HepG2 (cell line): ENCODE measurements around the gene DDX4. TPM values are rescaled to one million over a fixed set of nuclear protein-coding genes. Genes with fewer than 3 reads are reported as not detected.

ENCODE experiments used
- polyA plus RNA-seq, 8 experiments: library from polyadenylated mRNA; depleted of rRNA in 3 of 8; stranded (reverse) in 7 of 8; unstranded in 1 of 8; fragments of >200 nt; fragmentation: Illumina TruSeq in 4 of 8; extraction: Trizol in 4 of 8; gene quantifications; 2 replicates each; pipeline versions ENCODE4 v1.2.1 to v1.2.3, GENCODE V29; 2011 to 2016; ENCODE audit warnings: low read depth in 4 of 8, missing spikeins in 1 of 8, mixed read lengths in 1 of 8; ENCODE audit not compliant: insufficient read depth in 1 of 8
- small RNA-seq, 3 experiments: library from RNA; depleted of rRNA; stranded (forward); fragments of <200 nt; gene quantifications; one replicate each; pipeline ENCODE3, GENCODE V24; 2012; ENCODE audit warnings: low read depth in 2 of 3, low replicate concordance in 1 of 3; ENCODE audit not compliant: insufficient read length in 3 of 3, insufficient read depth in 2 of 3
- total RNA-seq, 5 experiments: library from RNA; depleted of rRNA; stranded (reverse); fragments of >200 nt; fragmentation: Illumina TruSeq; extraction: Trizol; gene quantifications; 2 replicates each; pipeline ENCODE4 v1.2.3, GENCODE V29; 2016; ENCODE audit warnings: low read depth in 1 of 5

The DDX4 gene
- total and polyA plus RNA-seq, 2 of the 13 experiments (the other 11 are each of a cell fraction or from before 2014, with no cell fraction given) = 0.05 TPM; not detected in 1

Small RNA genes lying within 50 kb of the gene (small RNA-seq; reads per million reads assigned to genes)
- gene AC016632.1 (0 reads per million in 3 experiments), gene RNA5SP183 (0 reads per million in 3 experiments)

Other genes with a start within 250 kb of the DDX4 start
- 5.2 and 7.3 TPM in 2 replicates for gene PLPP1, start 203.1 kb upstream of the DDX4 start, total RNA-seq (2016; rRNA removed; fragmentation: Illumina TruSeq; extraction: Trizol)
- gene PLPP1, start 203.1 kb upstream of the DDX4 start, polyA plus RNA-seq (2011; rRNA removed) = 12.1 and 13.3 TPM in 2 replicates
- gene SLC38A9, start 25.7 kb upstream of the DDX4 start, total RNA-seq (2016; rRNA removed; fragmentation: Illumina TruSeq; extraction: Trizol) = 26.0 and 36.0 TPM in 2 replicates
- gene SLC38A9, start 25.7 kb upstream of the DDX4 start, polyA plus RNA-seq (2011; rRNA removed) = 19.3 and 20.5 TPM in 2 replicates
- not detected in 2 replicates for gene IL31RA, start 113.3 kb downstream of the DDX4 start, total RNA-seq (2016; rRNA removed; fragmentation: Illumina TruSeq; extraction: Trizol)
- 0.05 TPM in 1 of 2 replicates, not detected in the other for gene IL31RA, start 113.3 kb downstream of the DDX4 start, polyA plus RNA-seq (2011; rRNA removed)